Cardiac septum (tissue), 1 donor: Measurements from ENCODE around the gene G6PD. TPM values are rescaled to one million over a fixed set of nuclear protein-coding genes. Genes with fewer than 3 reads are reported as not detected.
"Not testable (repeated sequence)": the region's sequence is repeated elsewhere in the genome, so short reads cannot be mapped to it uniquely, and the experiment has no call there.

Source experiments
- DNase-seq: peaks from one replicate; pipeline ENCODE4 v3.0.0-alpha.2; 2020; ENCODE audit warnings: low spot score
- intact Hi-C: fragments of 100-400 bp; cut with DNase I; formaldehyde crosslinking; loops from one replicate; pipeline ENCODE4 v1.14.0; 2022
- total RNA-seq: library from RNA; stranded (reverse); fragmentation: NEBNext Ultra II Directional; extraction: Animal tissue kit (Norgen Biotek cat#: 25700); gene quantifications from one replicate; pipeline ENCODE4 v1.2.1, GENCODE V29; 2021
- donor health status: DM: no; HTN: no; CAD: no.

The G6PD gene
- total RNA-seq, 1 donor from 2014 or later: 14.6 TPM

GRCh38 chrX:154547245-154548027 is 790 bp upstream of the G6PD start, which contains the start of gene IKBKG:
Gene IKBKG (plus strand): TSS chrX:154547620. CDS start chrX:154552003, 4,383 bp downstream.
- peak; percentile 95 for DNase-seq
- intact Hi-C loops: no loop called here

GRCh38 chrX:154545673-154546274 is 872 bp downstream of the G6PD start:
- intact Hi-C loops: no loop called here
- DNase-seq: no peak

- intact Hi-C loops: no loop called here
- no peak for DNase-seq
These were observed 3.8 kb downstream of the G6PD start for GRCh38 chrX:154542723-154543424.

GRCh38 chrX:154541896-154542722 is 4.5 kb downstream of the G6PD start:
- peak; percentile 81 for DNase-seq
- intact Hi-C loops: no loop called here

- intact Hi-C loops: no loop called here
- DNase-seq: no peak
These were observed 5.1 kb downstream of the G6PD start for GRCh38 chrX:154541589-154541895.

- intact Hi-C loops: no loop called here
- no peak for DNase-seq
These were observed 5.6 kb downstream of the G6PD start for GRCh38 chrX:154540897-154541535.

- DNase-seq: not testable (repeated sequence)
These were observed 6.3 kb downstream of the G6PD start for GRCh38 chrX:154540365-154540764.

GRCh38 chrX:154539077-154539476 is 7.6 kb downstream of the G6PD start:
- intact Hi-C loops: no loop called here
- DNase-seq: no peak

More at GRCh38 chrX:154540365-154540764, 6.3 kb downstream of the G6PD start:
- intact Hi-C loops: not testable (repeated sequence)

GRCh38 chrX:154535892-154536291 is 10.8 kb downstream of the G6PD start:
- intact Hi-C loops: no loop called here
- no peak for DNase-seq

GRCh38 chrX:154534526-154535322 is 11.9 kb downstream of the G6PD start:
- intact Hi-C loops: loop anchor here (5.0 kb wide), 4 partner anchors 97 to 1577 kb away; partner anchors contain the start of gene GDI1

GRCh38 chrX:154532690-154533089 is 14.0 kb downstream of the G6PD start:
- intact Hi-C loops: loop anchor here (5.0 kb wide), 4 partner anchors 95 to 1575 kb away; partner anchors contain the start of gene GDI1
- DNase-seq: no peak

More at GRCh38 chrX:154534526-154535322, 11.9 kb downstream of the G6PD start:
- DNase-seq: peak; percentile 96

- DNase-seq: no peak
- intact Hi-C loops: loop anchor here (5.0 kb wide), 4 partner anchors 94 to 1574 kb away; partner anchors contain the start of gene GDI1
These were observed 15.0 kb downstream of the G6PD start for GRCh38 chrX:154531626-154532025.

GRCh38 chrX:154530286-154530685 is 16.4 kb downstream of the G6PD start:
- intact Hi-C loops: loop anchor here (5.0 kb wide), 4 partner anchors 93 to 1573 kb away; partner anchors contain the start of gene GDI1
- DNase-seq: no peak

- intact Hi-C loops: no loop called here
- no peak for DNase-seq
These were observed 17.4 kb downstream of the G6PD start for GRCh38 chrX:154529206-154529612.

- intact Hi-C loops: no loop called here
- no peak for DNase-seq
These were observed 19.6 kb downstream of the G6PD start for GRCh38 chrX:154526901-154527675.

GRCh38 chrX:154525606-154526490 is 20.8 kb downstream of the G6PD start:
- intact Hi-C loops: no loop called here
- DNase-seq: peak; percentile 51
